Testis (tissue), 2 donors: ENCODE results near the gene PIEZO1.

ENCODE experiments used
- CTCF ChIP-seq, 3 experiments: fragments of 450-650 bp in 2 of 3; fragments of 200-600 bp in 1 of 3; sonication (generic) in 1 of 3; IDR thresholded peaks; one replicate each; pipeline ENCODE4 v1.5.1; 2016 to 2019; ENCODE audit warnings: antibody characterized with exemption in 3 of 3, mild to moderate bottlenecking in 2 of 3, moderate library complexity in 1 of 3
- POLR2A ChIP-seq: fragments of 450-650 bp; IDR thresholded peaks from one replicate; pipeline ENCODE4 v1.6.1; 2017; ENCODE audit warnings: antibody characterized with exemption, mild to moderate bottlenecking, moderate library complexity

DNA sequence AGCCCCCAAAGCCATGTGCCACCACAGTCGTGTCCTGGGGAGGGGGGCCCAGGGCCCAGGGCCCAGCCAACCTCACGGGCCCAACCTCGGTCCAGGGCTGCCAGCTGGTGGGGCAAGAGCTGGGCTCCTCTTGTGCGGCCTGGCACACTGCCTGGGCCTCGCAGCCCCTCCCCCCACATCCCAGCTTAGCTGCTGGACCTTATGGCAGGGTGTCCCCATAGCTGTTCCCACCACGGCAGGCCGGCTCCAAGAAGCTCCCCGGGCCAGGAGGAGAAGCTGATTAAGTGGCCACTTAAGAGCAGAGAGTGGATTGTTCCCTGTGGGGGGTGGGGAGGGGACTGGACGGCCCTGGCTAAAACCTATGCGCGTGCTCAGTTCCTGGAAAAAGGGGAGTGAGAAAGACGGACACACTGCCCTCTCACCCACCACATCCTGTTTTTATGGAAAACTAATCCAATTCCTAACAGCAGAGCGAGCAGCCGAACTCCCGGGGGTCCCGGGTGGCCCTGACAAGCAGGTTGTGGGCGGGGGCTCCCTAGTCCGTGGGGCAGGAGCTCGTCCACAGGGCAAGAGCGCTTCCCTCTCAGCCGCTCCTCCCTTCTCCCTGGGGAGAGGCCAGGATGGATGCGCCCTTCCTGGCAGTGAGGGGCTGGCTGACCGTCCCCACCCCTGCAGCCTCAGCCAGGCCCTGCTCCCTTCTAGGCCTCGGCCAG, 16.8 kb downstream of the PIEZO1 start:
- TF ChIP-seq CTCF (IDR thresholded peaks at IDR 0.05) = no peak
- TF ChIP-seq POLR2A = no peak
